Superior temporal gyrus (tissue), 1 donor: ENCODE measurements around the gene IFNLR1.

Experiments
- DNase-seq: peaks from one replicate; pipeline ENCODE4 v3.0.0-alpha.2; 2016; ENCODE audit errors: extremely low spot score

IFNLR1 gene

GRCh38 chr1:24104854-24105253 lies 82.2 kb downstream of the IFNLR1 start:
- DNase-seq: no peak
